GM21526 (cell line): ENCODE results near the gene AGGF1.
"Not testable (repeated sequence)": the region's sequence is repeated elsewhere in the genome, so short reads cannot be mapped to it uniquely, and the experiment has no call there.

Experiments used
- ATAC-seq: cut with Tn5 transposase; IDR thresholded peaks from one replicate; pipeline ENCODE4 v1.9.1; 2021; ENCODE audit warnings: moderate library complexity; ENCODE audit not compliant: unreplicated experiment, low FRiP score

Gene AGGF1

DNA sequence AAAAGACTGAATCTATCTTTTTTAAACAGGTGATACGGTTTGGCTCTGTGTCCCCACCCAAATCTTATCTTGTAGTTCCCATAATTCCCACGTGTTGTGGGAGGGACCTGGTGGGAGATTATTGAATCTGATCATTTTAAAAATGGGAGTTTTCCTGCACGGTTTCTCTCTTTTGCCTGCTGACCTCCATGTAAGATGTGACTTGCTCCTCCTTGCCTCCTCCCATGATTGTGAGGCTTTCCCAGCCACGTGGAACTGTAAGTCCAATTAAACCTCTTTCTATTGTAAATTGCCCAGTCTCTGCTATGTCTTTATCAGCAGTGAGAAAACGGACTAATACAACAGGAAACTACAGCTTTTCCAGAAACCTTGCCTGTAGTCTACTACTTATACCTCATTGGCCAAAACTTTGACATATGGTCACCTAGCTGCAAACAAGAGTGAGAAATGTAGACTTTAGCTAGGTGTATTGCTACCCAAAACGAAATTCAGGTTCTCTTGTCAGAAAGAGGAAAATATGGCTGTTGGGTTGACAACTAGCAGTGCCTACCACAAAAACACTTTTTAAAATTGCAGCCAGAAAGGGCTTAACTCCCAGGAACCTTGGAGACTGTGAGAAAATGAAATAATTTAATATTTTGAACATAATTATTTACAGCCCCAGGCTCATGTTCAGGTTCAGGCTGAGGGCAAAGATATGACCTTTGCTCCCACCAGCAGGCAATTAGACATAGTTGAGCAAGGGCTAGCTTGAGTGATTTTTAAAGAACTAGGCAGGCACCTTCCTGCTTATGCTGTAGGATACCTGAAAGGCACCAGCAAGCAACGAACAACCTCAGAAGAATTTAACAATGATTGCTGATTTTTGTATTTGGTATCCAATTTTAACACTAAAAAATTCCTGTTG lies 7.4 kb upstream of the AGGF1 start:
- no peak for ATAC-seq

DNA sequence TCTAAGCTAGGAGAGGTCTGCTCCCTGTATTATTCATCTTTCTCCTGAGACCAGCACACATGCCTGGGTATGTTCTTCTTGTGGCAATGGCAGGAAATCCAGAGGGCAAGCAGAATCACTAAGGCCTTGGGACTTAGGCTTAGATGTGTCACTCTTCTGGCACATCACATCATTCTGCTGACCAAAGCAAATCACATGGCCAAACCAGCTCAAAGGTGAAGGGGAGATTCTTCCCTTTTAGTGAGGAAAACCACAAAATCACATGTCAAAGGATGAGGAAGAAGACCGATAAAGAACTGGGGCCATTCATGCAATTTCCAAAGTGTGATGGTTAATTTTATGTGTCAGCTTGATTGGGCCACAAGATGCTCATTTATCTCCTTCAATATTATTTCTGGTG lies 5.7 kb upstream of the AGGF1 start:
- no peak for ATAC-seq

DNA sequence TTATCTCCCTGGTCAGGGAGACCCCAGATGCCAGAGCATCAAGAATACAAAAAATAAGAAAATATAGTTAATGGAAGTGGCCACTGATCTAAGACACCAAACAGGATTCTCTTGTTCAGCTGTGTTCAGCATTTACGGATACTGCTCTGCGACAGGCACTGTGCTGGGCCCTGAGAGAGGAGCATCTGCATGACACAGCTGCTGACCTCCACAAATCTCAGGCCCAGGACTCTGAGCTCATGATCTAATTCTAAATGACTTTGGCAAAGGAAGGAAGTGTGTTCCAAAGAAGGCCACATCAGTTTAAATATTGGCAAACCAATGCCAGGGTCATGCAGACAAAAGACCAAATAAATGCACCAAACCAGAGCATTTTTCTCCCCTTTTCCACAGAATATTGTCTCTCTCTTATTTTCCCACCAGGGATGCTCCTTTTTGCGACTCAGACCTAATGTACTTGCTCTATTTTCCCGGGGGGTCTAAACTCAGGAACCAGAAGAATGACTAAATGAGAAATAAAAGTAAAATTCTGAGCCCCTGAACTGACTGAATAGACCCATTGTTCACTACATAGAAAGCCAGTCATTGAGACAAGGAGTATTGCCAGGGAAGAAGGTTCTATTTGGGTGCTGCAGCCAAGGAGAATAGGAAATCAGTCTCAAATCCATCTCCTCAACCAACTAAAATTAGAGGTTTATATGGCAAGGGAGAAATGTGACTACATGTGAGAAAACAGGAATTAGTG lies 1.4 kb upstream of the AGGF1 start:
- ATAC-seq = no peak

DNA sequence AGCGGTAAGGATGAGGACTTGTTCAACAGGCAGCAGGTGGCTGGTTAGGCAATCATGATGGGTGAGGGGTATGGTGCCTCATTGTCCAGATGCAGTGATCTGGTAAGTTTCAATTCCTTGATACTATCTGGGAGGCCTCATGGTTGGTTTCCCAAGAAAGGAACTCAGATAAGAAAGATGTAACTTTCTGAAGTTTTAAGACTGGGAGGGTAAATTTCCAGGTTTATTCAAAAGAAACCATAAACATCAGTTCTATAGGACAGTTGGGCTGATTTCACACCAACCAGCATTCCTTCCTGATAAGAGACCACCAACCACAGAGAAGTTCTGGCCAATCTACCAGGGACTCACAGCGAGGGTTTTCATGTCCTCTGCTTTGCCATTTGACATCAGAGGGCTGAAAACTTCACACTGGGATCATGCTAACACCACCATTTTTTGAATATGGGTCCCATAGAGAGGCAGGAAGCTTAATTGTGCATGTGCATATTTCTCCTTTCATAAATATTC lies 773 bp upstream of the AGGF1 start:
- ATAC-seq = no peak

DNA sequence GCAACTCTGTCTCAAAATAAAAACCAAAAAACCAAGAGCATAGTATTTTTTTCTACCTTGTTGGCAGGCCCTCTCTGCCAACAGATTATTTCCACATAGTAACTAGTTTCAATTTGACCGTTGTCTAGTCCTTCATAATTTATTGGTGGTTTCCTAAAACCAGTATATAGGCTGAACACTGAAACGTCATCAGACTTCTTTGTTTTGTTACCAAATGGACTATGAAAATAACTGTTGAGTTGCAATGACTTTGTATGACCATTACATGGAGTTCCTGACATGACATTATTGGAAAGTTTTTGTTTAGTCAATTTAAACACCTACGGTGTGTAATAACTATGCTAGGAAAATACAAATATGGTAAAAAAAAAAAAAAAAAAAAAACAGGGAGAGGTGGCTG lies 1.7 kb downstream of the AGGF1 start:
- ATAC-seq = no peak

DNA sequence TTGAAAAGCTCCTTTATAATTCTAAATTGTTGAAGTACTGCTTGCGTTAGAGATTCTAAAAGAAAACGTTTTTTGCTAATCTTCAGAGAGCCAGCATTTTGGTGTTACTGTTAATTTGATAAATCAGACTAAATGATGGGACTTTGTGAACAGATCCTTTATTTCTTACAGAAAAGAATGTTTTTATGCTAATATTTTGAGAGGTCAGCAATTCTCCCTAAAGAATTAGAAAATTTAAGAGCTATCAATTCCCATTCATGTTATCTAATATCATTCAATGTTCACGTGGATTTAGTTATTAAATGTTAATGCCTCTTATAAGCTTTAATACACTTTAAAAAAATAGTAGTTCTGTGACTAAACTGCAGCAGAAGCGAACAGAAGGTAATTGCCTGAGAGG lies 2.4 kb downstream of the AGGF1 start:
- no peak for ATAC-seq

DNA sequence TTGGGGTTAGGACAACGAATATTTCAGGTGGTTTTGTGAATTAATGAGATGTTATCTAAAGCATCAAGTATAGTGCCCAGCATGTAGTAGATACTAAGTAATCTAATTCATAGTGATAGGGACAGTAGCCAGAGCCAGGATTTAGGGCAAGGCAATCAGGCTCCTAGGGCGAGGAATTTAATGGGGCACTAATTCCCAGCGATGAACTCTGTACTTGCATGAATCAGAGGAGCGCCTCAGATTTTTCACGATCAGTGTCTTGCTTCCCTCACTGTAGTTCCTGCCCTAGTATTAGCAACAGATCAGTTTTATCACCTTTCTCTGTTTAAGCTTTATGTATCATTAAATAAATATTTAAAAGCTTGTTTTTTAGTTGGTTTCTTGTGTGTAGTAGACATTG lies 3.1 kb downstream of the AGGF1 start:
- ATAC-seq = no peak

DNA sequence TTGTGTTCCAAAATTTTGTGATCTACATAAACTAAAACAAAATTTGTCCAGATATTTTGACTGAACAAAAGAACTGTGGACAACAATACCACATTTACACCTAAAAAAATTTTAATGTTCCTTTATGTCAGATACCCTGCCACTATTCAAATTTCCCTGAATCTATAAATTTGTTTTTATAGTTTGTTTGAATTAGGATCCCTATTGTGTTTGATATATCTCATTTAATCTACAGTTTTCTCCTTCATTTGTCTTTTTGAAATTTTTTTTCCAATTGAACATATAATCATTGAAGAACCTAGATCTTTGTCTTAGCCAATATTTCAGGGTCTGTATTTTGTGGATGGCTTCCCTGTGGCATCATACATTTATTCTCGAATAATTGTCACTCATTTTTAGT lies 5.7 kb downstream of the AGGF1 start:
- no peak for ATAC-seq

DNA sequence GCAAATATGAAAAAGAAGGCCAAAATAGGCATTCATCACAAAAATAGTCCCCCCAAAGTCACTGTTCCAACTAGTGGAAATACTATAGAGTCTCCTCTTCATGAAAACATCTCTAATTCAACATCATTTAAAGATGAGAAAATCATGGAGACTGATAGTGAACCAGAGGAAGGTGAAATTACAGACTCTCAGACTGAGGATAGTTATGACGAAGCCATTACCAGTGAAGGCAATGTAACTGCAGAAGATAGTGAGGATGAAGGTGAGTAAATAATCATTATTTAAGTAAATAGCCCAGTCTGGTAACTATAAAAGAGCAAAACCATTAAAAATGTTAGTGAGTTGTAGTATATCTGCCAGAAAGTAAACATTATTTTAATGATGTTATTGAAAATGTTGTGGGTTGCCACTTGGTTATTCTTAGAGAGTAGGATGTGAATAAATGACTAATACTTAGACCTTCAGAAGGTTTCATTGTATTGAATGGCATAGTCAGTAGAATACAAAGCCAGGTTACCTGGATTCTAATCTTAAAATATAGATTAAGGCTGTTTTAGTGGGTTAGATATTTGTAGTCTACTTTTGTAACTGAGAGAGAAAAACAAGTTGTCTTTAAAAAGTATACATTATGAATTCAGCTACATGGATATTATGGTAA lies 16.3 kb downstream of the AGGF1 start:
- ATAC-seq = no peak

DNA sequence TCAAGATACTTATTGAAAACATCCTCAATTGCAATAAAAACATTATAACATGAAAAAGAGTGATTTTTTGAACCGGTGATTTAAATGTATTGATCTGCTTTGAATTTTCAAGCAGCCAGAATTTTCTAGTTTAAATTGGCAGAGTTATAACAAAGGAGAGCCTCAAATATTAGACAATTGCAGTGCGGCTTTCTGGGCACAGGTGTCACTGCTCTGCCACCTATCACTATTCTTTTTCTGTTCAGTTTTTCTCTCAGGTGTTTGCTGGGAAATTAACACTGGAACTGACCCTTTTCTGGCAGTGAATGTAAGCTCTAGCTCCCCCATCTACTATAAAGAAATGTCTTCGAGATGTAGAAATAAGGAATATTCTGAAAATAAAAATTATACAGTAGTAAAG lies 33.8 kb downstream of the AGGF1 start:
- ATAC-seq = no peak

DNA sequence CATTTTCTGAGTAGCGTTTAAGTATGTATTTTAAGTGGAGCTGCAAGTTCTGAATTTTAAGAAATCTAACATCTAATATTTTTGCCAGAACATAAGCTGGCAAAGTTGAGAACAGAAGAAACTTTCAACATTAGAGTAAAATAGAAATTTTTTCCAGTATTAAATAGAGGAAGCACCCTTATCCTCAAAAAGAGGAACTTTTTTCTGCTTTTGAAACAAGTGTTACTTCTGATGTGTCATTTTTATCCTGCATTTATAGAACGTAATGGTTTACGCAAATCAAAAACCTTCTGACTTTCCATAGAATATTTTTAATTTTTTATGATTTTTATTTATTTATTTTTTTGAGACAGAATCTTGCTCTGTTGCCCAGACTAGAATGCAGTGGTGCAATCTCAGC lies 35.1 kb downstream of the AGGF1 start:
- no peak for ATAC-seq

DNA sequence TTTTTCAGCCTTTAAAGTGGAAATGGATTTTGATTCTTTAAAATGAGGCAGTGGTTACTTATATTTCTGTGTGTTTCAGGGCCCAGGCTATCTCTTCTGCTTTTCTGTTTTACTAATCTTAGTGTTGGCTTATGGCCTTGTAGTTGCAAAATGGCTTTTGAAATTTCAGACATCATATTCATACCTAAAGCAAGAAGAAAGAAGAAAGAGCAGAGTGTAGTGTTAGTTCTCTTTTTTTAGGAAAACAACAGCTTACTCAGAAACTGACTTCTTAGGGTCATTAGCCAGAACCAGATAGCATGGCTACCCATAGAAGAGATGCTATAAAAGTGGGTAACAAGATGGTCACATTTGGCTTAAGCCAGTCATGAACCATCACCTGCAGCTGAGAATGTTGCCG lies 36.0 kb downstream of the AGGF1 start:
- ATAC-seq = no peak

DNA sequence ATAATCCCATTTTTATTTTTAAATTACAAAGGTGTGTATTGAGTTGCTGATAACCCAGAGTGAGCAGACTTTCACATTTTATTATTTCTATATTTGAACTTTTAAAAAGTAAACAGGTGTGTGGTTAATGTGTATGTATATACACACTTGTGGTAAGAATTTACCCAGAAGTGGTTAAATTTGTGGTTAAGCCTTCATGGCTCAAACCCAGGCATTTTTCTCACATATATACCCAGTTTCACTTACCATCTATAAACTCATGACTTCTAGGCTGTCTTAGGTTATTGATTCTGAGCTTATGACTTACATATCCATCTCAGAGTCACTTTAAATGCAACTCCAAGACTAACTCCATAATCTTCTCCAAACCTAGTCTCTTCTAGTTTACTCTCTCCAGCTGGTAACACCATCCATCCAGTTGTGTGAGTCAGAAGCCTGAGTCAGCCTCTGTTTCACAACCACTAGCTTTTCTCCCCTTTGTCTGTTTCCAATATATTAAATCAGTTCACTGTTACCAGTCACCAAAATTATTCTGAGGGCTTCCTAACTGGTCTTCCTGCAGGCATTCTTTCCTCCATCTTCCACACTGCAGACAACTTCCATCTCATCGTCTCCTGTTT lies 36.7 kb downstream of the AGGF1 start:
- no peak for ATAC-seq

DNA sequence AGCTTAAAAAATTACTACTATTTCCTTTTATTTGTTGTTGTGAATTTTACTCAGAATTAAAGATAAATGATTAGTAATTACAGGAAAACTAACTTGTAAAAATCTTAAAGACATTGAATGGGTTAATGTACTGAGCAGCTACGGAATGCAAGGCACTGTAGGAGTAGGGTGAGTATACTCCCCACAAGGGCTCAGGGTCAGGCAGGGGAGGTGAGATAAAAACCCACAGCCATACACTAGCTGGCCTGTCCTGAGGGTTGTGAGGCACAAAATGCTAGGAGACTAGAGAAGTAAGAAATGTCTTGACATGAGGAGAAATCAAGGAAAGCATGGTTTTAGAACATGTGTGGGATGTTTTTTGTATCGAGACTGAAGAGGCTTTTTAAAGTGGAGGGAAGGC lies 43.5 kb downstream of the AGGF1 start:
- no peak for ATAC-seq

DNA sequence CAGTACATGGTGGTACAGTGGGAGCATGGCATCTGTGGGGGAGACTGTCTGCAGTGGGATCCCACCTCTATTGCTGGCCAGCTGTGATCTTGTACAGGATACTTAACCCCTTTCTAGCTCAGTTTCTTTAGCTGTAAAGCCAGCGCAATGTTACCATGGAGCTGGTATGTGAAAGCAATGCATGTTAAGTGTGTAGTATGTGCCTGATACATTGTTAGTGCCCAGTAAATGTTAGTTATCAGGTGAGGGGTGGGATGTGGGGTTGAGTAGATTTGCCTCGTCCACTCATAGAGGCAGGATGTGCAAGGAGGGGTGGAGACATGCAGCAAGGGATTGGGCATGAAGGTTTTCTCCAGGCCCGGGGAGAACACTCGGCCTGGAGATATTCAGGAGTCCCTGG lies 44.5 kb downstream of the AGGF1 start:
- no peak for ATAC-seq

DNA sequence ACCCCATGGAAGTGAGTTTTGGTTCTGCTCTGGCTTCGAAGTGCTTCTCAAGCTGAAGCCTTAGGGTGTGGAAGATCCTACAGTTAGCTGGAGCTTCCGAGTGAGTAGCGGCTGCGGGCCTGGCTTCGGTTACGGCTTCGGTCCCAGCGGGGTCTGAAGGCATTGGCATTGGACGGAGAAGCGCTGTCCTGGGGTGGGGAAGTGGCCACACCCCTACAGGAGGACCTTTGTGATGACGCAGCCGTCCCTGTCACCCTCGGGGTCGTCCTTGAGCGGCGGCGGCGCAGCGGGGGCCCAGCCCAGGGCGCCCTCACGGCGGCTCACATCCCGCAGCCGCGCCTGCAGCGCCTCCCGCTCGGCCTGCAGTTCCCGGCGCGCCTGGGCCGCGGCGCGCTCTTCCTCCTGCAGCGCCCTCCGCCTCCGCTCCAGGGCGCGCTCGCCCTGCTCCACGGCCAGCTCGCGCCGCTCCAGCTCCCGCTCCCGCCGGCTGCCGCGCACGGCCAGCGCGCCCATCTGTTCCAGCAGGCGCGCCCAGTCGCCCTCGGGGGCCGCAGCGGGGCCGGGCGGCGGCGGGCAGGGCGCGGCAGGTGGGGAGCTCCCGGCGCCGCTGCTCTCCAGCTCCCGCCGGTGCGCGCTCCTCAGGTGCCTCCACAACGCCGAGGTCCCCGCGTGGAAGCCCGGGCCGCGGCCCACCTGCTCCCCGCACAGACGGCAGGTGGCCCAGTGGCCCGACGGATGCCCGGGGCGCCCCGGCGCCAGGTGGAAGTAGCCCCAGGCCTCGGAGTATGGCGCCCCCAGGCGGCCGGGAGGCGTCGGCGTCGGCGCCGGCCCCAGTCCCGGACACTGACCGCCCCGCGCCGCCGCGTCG lies 47.0 kb downstream of the AGGF1 start:
- peak; percentile 89 for ATAC-seq

DNA sequence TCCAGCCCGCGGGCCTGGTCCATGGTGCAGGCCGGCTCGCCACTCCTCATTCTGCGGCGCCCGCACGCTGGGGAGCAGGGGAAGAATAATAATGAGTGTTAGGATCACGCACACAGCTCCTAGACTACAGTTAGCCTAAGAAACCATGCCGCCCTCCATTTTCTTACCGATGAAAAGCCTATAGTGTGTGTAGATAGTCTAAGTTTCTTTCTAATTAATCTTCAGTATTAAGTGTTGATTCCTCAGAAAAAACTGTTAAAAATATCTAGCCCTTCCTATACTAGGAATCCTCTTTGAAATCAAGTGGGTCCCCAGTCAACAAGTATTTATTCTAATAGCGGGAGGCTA lies 47.6 kb downstream of the AGGF1 start:
- no peak for ATAC-seq

DNA sequence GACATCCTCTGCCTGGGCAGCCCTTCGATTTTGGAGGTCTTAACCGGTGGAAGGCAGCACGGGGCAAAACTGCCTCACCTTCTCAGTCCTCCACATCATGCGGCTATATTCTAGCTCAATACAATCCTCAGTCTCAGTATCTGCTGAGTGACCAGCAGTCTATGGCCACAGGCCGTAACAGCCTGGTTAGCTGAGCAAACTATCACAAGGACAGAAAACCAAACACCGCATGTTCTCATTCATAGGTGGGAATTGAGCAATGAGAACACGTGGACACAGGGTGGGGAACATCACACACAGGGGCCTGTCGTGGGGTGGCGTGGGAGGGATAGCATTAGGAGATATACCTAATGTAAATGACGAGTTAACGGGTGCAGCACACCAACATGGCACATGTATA lies 50.3 kb downstream of the AGGF1 start:
- not testable (repeated sequence) for ATAC-seq

DNA sequence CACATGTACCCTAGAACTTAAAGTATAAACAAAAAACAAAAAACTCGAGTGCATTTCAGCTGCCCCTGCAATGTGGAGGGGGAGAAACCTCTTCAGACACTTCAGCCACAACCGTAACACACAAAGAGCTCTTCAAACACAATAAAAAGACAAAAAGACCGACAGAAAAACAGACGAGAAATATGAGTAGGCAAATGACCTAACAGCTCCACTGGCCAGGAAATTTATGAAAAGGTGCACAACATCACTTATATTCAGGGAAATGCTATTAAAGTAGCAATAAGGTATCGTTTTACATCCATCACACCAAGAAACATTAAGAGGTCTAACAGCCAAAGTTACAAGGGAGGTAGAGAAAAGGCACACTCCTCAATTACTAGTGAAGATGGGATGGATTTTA lies 50.7 kb downstream of the AGGF1 start:
- ATAC-seq = no peak

DNA sequence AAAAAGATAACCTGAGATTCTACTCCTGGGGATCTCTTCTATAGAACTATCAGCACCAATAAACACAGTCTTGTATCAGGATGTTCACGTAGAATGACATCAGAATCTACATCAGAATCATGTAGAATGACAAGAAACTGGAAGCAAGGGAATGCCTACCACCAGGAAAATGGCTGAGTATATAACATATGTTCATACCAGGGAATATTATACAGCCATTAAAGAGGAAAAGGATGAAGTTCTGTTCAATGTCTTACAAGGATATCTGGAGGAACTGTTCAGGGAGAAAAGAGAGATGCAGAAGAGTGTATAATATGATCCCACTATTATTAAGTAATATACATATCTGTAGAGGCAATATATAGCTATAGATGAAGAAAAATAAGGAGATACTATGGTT lies 52.1 kb downstream of the AGGF1 start:
- ATAC-seq = no peak
